Measurements from ENCODE around the gene CBLC. TPM values are rescaled to one million over a fixed set of nuclear protein-coding genes. Genes with fewer than 3 reads are reported as not detected.

CBLC gene
- total and polyA plus RNA-seq, 10 of the 15 experiments (the other 5 are each of a cell fraction or from before 2014, with no cell fraction given) = not detected

GRCh38 chr19:44752816-44753625 is 24.7 kb upstream of the CBLC start (continued):
- TF ChIP-seq WRNIP1 (IDR thresholded peaks at IDR 0.05; ENCODE audit: borderline replicate concordance, low read depth, low read length) (no peak), RBBP5 (conservative IDR thresholded peaks at IDR 0.05) (no peak), PAX5 (IDR thresholded peaks at IDR 0.05; ENCODE audit: borderline replicate concordance, low read depth, low read length) (peak; percentile 99), BCLAF1 (IDR thresholded peaks at IDR 0.05) (no peak), CHD1 (IDR thresholded peaks at IDR 0.05; ENCODE audit: low read depth, low read length) (peak; percentile 84; the same call in 1 of the 2 replicates), PML (IDR thresholded peaks at IDR 0.05; ENCODE audit: low read length) (no peak; the same call in 1 of the 2 replicates)
- TF ChIP-seq, protein P1, sequence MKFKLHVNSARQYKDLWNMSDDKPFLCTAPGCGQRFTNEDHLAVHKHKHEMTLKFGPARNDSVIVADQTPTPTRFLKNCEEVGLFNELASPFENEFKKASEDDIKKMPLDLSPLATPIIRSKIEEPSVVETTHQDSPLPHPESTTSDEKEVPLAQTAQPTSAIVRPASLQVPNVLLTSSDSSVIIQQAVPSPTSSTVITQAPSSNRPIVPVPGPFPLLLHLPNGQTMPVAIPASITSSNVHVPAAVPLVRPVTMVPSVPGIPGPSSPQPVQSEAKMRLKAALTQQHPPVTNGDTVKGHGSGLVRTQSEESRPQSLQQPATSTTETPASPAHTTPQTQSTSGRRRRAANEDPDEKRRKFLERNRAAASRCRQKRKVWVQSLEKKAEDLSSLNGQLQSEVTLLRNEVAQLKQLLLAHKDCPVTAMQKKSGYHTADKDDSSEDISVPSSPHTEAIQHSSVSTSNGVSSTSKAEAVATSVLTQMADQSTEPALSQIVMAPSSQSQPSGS (IDR thresholded peaks at IDR 0.05; ENCODE audit: low read length) = peak; percentile 72

Measured in GM12878 (cell line).